Hepatocyte (in vitro differentiated cells): ENCODE measurements around the gene EFEMP2. TPM values are rescaled to one million over a fixed set of nuclear protein-coding genes. Genes with fewer than 3 reads are reported as not detected.

ENCODE experiments used
- DNase-seq: peaks from one replicate; pipeline ENCODE4 v3.0.0-alpha.2; 2016; ENCODE audit warnings: low spot score
- H2AFZ ChIP-seq: fragments of 200-600 bp; sonication (generic); 2 replicates; pipeline ENCODE4 v1.6.0; 2016; ENCODE audit warnings: antibody characterized with exemption, mild to moderate bottlenecking
- H3K27ac ChIP-seq: fragments of 200-600 bp; sonication (generic); 2 replicates; pipeline ENCODE4 v1.5.1; 2016; ENCODE audit warnings: mild to moderate bottlenecking
- H3K27me3 ChIP-seq: fragments of 200-600 bp; sonication (generic); 2 replicates; pipeline ENCODE4 v1.6.1; 2016
- H3K36me3 ChIP-seq: fragments of 200-600 bp; sonication (generic); replicated peaks from 2 replicates; pipeline ENCODE4 v1.5.1; 2016; ENCODE audit warnings: low read depth; ENCODE audit not compliant: insufficient read depth
- H3K4me1 ChIP-seq: fragments of 200-600 bp; sonication (generic); 2 replicates; pipeline ENCODE4 v1.5.1; 2016; ENCODE audit warnings: mild to moderate bottlenecking, moderate library complexity; ENCODE audit not compliant: insufficient read depth
- H3K4me2 ChIP-seq: fragments of 200-600 bp; sonication (generic); 2 replicates; pipeline ENCODE4 v1.6.0; 2016
- H3K4me3 ChIP-seq: fragments of 200-600 bp; sonication (generic); 2 replicates; pipeline ENCODE4 v1.5.1; 2016; ENCODE audit warnings: mild to moderate bottlenecking
- H3K79me2 ChIP-seq: fragments of 200-600 bp; sonication (generic); 2 replicates; pipeline ENCODE4 v1.6.0; 2017; ENCODE audit warnings: mild to moderate bottlenecking
- H3K9me2 ChIP-seq: fragments of 200-600 bp; sonication (generic); replicated peaks from 2 replicates; pipeline ENCODE4 v1.6.0; 2017; ENCODE audit warnings: mild to moderate bottlenecking; ENCODE audit not compliant: insufficient read depth
- H3K9me3 ChIP-seq: fragments of 200-600 bp; sonication (generic); 2 replicates; pipeline ENCODE4 v1.5.1; 2016; ENCODE audit warnings: low read depth, mild to moderate bottlenecking
- H4K20me1 ChIP-seq: fragments of 200-600 bp; sonication (generic); 2 replicates; pipeline ENCODE4 v1.6.0; 2016; ENCODE audit warnings: mild to moderate bottlenecking; ENCODE audit not compliant: insufficient read depth, poor library complexity, severe bottlenecking
- EZH2 ChIP-seq: fragments of 200-600 bp; sonication (generic); IDR thresholded peaks from 2 replicates; pipeline ENCODE4 v1.6.1; 2016; ENCODE audit warnings: antibody characterized with exemption, mild to moderate bottlenecking, borderline replicate concordance
- EZH2phosphoT487 ChIP-seq: fragments of 200-600 bp; sonication (generic); IDR thresholded peaks from one replicate; pipeline ENCODE4 v1.6.1; 2018; ENCODE audit warnings: antibody characterized with exemption, mild to moderate bottlenecking, low read depth, moderate library complexity; ENCODE audit not compliant: unreplicated experiment, severe bottlenecking
- WGBS: methylation state at CpG from one replicate; pipeline ENCODE4 v1.1.6; 2016; ENCODE audit warnings: low lambda C conversion rate; ENCODE audit errors: missing lambda C conversion rate; 5-methylcytosine and 5-hydroxymethylcytosine counted together
- polyA plus RNA-seq: library from polyadenylated mRNA; unstranded; fragments of >200 nt; fragmentation: Nextera tagmentation; extraction: Ambion mirVana; gene quantifications from 2 replicates; pipeline ENCODE4 v1.2.1, GENCODE V29; 2016
- total RNA-seq: library from RNA; depleted of rRNA; stranded (reverse); fragments of >200 nt; gene quantifications from 2 replicates; pipeline ENCODE4 v1.2.3, GENCODE V29; 2014
- TF ChIP-seq, protein P1 (sequence below): fragments of 200-600 bp; sonication (generic); IDR thresholded peaks from 2 replicates; pipeline ENCODE4 v1.5.1; 2016; ENCODE audit warnings: antibody characterized with exemption, mild to moderate bottlenecking; ENCODE audit not compliant: poor library complexity

EFEMP2 gene
- total and polyA plus RNA-seq, 2 experiments from 2014 or later = 65.2 to 197 TPM

DNA sequence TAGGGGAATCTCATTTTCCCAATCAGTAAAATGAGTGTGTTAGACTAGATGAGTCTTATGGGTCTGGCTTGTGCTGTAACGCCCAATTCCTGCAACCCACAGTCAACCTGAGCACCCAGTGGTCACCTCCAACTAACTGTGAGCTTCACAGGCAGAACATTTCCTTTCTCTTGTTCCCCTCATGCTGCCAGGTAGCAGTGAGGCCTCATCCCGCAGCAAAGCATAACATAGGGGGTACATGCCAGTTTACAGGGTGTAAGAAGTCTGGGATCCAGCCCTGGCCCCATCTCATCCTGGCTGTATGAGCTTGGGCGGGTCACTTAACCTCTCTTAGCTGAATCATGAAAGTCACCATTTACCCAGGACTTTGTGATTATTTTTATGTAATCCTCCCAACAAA lies 3.7 kb downstream of the EFEMP2 start:
- H4K20me1 ChIP-seq = no peaks in the 10 kb centered on the region
- H3K36me3 ChIP-seq = no peaks in the 10 kb centered on the region
- H3K4me1 ChIP-seq = no peaks in the 10 kb centered on the region

DNA sequence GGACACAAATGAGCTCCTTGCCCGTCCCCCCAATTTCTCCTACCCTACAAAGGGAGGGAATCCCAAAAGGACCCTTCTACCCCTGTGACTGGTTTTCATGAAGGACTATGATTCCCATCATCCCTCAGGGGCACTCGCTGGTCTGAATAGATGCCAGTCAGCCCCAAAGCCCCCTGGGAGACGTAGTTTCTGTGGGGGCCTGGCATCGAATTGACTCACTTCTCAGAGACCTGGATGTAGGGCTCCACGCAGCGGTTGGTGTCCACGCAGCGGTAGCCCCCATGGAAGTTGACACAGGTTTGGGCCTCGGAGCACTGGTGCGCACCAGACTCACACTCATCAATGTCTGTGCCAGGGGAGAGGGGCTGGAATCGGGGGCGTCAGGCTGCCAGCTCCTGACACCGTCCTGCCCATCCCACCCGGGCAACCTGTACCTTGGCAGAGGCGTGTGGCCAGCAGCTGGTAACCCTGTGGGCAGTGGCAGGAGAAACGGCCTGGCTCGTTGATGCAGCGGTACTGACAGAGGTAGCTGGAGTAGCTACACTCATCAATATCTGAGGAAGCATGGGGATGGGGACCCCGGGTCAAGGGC lies 4.4 kb downstream of the EFEMP2 start:
- no peaks in the 10 kb centered on the region for H3K36me3 ChIP-seq
- H3K9me3 ChIP-seq = no peaks in the 10 kb centered on the region
- no peak for TF ChIP-seq EZH2
- TF ChIP-seq, protein P1, sequence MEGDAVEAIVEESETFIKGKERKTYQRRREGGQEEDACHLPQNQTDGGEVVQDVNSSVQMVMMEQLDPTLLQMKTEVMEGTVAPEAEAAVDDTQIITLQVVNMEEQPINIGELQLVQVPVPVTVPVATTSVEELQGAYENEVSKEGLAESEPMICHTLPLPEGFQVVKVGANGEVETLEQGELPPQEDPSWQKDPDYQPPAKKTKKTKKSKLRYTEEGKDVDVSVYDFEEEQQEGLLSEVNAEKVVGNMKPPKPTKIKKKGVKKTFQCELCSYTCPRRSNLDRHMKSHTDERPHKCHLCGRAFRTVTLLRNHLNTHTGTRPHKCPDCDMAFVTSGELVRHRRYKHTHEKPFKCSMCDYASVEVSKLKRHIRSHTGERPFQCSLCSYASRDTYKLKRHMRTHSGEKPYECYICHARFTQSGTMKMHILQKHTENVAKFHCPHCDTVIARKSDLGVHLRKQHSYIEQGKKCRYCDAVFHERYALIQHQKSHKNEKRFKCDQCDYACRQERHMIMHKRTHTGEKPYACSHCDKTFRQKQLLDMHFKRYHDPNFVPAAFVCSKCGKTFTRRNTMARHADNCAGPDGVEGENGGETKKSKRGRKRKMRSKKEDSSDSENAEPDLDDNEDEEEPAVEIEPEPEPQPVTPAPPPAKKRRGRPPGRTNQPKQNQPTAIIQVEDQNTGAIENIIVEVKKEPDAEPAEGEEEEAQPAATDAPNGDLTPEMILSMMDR = no peak
- no peak for TF ChIP-seq EZH2phosphoT487
- no peaks in the 10 kb centered on the region for H3K4me1 ChIP-seq
- H2AFZ ChIP-seq = no peak overlapping the region
- no peak overlapping the region for H3K4me3 ChIP-seq
- DNase-seq = no peak
- no peak overlapping the region for H3K4me2 ChIP-seq
- H4K20me1 ChIP-seq = no peaks in the 10 kb centered on the region
- 87% methylated on average over 19 of the region's 19 CpGs for WGBS
- H3K79me2 ChIP-seq = no peaks in the 10 kb centered on the region
- no peaks in the 10 kb centered on the region for H3K27me3 ChIP-seq
- H3K27ac ChIP-seq = no peak overlapping the region
- no peaks in the 10 kb centered on the region for H3K9me2 ChIP-seq

More for the DNA sequence above, 3.7 kb downstream of the EFEMP2 start:
- Histone ChIP-seq H3K27me3 (no peaks in the 10 kb centered on the region), H3K4me2 (no peak overlapping the region), H3K27ac (no peak overlapping the region), H2AFZ (no peak overlapping the region), H3K9me2 (no peaks in the 10 kb centered on the region), H3K9me3 (no peaks in the 10 kb centered on the region), H3K79me2 (no peaks in the 10 kb centered on the region), H3K4me3 (no peak overlapping the region)
- WGBS = 96% methylated on average over 3 of the region's 3 CpGs
- no peak for DNase-seq
- TF ChIP-seq EZH2phosphoT487 (no peak), EZH2 (no peak)
- TF ChIP-seq, protein P1 = no peak

DNA sequence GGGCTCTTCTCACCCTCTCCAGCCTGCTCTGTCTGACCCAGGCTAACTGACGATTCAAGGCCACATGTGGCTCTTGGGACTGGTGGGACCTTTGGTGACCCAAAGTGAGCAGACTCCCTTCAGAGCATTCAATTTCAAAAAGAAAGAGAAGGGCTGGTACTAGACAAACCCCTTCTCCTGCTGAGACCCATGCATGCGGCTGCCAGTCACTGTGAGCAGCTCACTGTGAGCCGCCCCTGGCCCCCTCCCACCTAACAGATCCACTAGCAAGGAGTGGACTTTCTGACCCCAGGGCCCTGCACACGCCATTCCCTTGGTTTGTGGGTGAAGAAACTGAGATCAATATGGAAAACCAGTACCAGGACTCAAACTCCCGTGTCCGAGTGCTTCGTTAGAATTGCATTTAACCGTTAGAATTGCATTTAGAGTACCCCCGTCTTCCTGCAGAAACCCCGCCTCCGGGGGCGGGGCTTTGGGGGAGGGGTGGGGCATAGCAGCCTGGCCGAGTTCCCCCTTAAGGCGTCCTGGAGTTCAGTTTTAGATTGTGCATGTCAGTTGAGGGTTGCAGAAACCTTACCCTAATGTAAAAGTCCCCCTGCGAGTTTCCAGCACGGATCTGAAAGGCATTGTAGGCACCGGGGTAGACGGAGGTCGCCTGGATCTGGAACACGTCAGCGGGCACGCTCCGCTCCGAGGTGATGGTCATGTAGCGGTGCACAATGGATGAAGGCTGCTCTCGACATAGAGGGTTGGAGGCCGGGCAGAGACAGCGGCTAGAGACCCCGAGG lies 5.1 kb downstream of the EFEMP2 start:
- H3K36me3 ChIP-seq = no peaks in the 10 kb centered on the region
- H3K4me3 ChIP-seq = no peak overlapping the region
- peaks cover 4% of the 10 kb centered on the region for H3K79me2 ChIP-seq
- no peaks in the 10 kb centered on the region for H3K27me3 ChIP-seq
- no peaks in the 10 kb centered on the region for H3K4me1 ChIP-seq
- WGBS = 56% methylated on average over 29 of the region's 29 CpGs
- no peaks in the 10 kb centered on the region for H4K20me1 ChIP-seq
- no peak overlapping the region for H3K27ac ChIP-seq
- H3K4me2 ChIP-seq = no peak overlapping the region
- no peak for TF ChIP-seq EZH2phosphoT487
- no peak for TF ChIP-seq EZH2
- TF ChIP-seq, protein P1 = no peak
- H3K9me2 ChIP-seq = no peaks in the 10 kb centered on the region
- H2AFZ ChIP-seq = no peak overlapping the region
- no peaks in the 10 kb centered on the region for H3K9me3 ChIP-seq
- DNase-seq = no peak
